ENCODE measurements around the gene USP21. TPM values are rescaled to one million over a fixed set of nuclear protein-coding genes. Genes with fewer than 3 reads are reported as not detected.

Gene USP21
- total RNA-seq, 4 donors from 2014 or later, result 18.7 to 37.0 (median 28.8) TPM

DNA sequence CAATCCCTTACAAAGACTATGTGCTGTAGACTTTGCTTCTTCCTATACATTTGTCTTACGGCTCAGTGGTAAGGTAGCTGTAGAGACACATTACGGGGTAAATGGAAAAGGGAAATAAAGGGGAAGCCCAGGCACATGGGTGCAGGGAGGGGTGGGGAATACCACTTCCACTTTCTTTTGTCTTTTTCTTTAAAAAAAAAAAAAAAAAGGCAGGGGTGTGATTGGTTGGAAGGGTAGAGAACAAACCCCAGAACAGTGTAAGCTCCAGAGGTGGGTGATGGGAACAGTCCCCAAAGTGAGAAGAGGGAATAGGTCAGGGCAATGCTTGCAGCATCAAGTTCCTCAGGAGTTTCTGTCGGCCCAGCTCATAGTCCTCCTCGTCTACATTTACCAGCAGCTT, 37.5 kb upstream of the USP21 start:
- TF ChIP-seq POLR2AphosphoS5 (IDR thresholded peaks at IDR 0.05), result no peak
- no peak for TF ChIP-seq EP300 (IDR thresholded peaks at IDR 0.05)
- TF ChIP-seq POLR2A (IDR thresholded peaks at IDR 0.05), result no peak
- TF ChIP-seq, protein P1, sequence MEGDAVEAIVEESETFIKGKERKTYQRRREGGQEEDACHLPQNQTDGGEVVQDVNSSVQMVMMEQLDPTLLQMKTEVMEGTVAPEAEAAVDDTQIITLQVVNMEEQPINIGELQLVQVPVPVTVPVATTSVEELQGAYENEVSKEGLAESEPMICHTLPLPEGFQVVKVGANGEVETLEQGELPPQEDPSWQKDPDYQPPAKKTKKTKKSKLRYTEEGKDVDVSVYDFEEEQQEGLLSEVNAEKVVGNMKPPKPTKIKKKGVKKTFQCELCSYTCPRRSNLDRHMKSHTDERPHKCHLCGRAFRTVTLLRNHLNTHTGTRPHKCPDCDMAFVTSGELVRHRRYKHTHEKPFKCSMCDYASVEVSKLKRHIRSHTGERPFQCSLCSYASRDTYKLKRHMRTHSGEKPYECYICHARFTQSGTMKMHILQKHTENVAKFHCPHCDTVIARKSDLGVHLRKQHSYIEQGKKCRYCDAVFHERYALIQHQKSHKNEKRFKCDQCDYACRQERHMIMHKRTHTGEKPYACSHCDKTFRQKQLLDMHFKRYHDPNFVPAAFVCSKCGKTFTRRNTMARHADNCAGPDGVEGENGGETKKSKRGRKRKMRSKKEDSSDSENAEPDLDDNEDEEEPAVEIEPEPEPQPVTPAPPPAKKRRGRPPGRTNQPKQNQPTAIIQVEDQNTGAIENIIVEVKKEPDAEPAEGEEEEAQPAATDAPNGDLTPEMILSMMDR (IDR thresholded peaks at IDR 0.05), result no peak
- Histone ChIP-seq H3K27me3 (no peaks in the 10 kb centered on the region), H3K36me3 (peaks cover 64% of the 10 kb centered on the region), H3K27ac (no peak overlapping the region), H3K4me3 (no peak overlapping the region), H3K4me1 (peaks cover 40% of the 10 kb centered on the region), H3K9me3 (no peaks in the 10 kb centered on the region)
- 78% methylated on average over 4 of the region's 4 CpGs for WGBS
- no peak for DNase-seq (ENCODE audit: low spot score in 2 of 2)

DNA sequence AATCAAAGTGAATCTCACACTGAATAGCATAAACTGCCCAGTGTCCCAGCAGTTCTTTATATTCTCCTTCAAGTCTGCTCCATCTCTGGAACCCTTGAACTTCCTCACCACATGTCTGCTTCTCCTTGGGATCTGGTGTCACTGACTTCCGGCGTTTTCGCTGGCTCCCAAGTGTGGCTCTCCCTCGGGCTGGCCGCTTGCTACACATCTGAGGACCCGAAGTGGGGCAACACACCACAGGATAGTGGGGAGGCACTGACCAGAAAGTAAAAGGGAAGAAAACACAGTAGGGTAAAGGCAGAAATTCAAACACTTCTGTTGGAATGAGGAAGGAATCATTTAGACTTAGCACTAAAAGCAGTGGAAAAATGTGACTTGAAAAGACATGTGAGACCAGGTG, 36.3 kb upstream of the USP21 start:
- no peaks in the 10 kb centered on the region for H3K9me3 ChIP-seq
- no peak for DNase-seq (ENCODE audit: low spot score in 2 of 2)
- no peak overlapping the region for H3K4me3 ChIP-seq
- 85% methylated on average over 6 of the region's 6 CpGs for WGBS
- peaks cover 41% of the 10 kb centered on the region for H3K4me1 ChIP-seq
- TF ChIP-seq POLR2A (IDR thresholded peaks at IDR 0.05) (no peak), POLR2AphosphoS5 (IDR thresholded peaks at IDR 0.05) (no peak), EP300 (IDR thresholded peaks at IDR 0.05) (no peak)
- TF ChIP-seq, protein P1 (IDR thresholded peaks at IDR 0.05), result no peak
- H3K36me3 ChIP-seq, result peaks cover 72% of the 10 kb centered on the region
- H3K27ac ChIP-seq, result no peak overlapping the region
- H3K27me3 ChIP-seq, result no peaks in the 10 kb centered on the region

DNA sequence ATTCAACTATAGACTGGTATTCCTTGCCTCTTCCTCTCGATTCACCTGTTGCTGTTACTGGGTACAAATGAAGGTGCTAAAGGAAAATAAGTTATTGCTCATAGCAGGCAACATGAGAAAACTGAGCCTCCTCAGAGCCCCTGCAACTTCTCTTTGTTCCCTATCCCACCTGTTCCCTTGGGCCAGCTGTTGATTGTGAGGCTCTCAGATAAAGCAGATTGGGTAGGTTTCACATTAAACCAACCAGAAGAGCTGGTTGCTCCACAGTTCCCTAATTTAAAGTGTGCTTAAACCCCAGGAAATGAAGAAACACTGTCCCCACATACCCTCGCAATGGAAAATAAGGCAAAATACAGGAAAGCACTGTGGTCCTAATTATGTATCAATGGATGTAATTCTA, 31.7 kb upstream of the USP21 start:
- H3K4me3 ChIP-seq, result no peak overlapping the region
- DNase-seq (ENCODE audit: low spot score in 2 of 2), result no peak
- no peak overlapping the region for H3K27ac ChIP-seq
- peaks cover 25% of the 10 kb centered on the region for H3K4me1 ChIP-seq
- no peaks in the 10 kb centered on the region for H3K27me3 ChIP-seq
- TF ChIP-seq POLR2A (IDR thresholded peaks at IDR 0.05) (no peak), EP300 (IDR thresholded peaks at IDR 0.05) (no peak), POLR2AphosphoS5 (IDR thresholded peaks at IDR 0.05) (no peak)
- TF ChIP-seq, protein P1 (IDR thresholded peaks at IDR 0.05), result no peak
- peaks cover 55% of the 10 kb centered on the region for H3K36me3 ChIP-seq
- no peaks in the 10 kb centered on the region for H3K9me3 ChIP-seq
- WGBS, result 87% methylated on average over 2 of the region's 2 CpGs

DNA sequence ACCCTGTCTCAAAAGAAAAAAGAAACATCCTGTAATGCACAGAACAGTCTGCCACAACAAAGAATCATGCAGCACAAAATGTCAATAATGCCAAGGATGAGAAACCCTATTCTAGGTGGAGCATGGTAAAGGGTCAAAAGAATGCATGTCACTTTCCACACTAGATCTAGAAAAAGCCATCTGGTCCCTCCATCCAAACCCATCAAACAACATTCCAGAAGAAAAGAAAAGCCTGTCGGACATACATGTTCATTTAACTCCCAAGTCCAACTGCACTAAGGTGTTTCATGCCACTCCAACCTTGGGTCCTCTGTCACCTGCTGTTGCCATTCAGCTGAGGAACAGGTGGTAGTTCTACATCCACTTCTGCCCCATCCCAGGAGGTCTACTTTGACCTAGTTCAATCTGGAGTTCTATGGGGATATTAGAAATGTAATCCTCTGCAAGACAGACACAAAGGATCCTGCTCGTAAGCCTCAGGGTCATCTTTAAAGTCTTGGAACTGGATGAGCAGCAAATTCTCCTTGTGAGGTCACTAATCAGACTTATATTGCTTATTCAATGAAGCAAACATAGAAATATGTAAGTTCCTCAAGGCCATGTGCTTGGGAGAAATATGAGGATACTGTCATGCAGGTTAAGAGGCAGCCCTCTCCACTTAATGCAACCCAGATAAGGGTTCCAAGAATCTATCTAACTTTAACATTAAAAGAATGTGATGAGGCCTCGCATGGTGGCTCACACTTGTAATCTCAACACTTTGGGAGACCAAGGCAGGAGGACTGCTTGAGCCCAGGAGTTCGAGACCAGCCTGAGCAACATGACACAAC, 30.5 kb upstream of the USP21 start:
- Histone ChIP-seq H3K4me1 (peaks cover 32% of the 10 kb centered on the region), H3K36me3 (peaks cover 43% of the 10 kb centered on the region), H3K27me3 (no peaks in the 10 kb centered on the region), H3K27ac (no peak overlapping the region), H3K9me3 (no peaks in the 10 kb centered on the region), H3K4me3 (no peak overlapping the region)
- DNase-seq (ENCODE audit: low spot score in 2 of 2), result no peak
- WGBS, result 86% methylated on average over 4 of the region's 4 CpGs
- TF ChIP-seq POLR2A (IDR thresholded peaks at IDR 0.05), result no peak
- no peak for TF ChIP-seq EP300 (IDR thresholded peaks at IDR 0.05)
- TF ChIP-seq, protein P1 (IDR thresholded peaks at IDR 0.05), result no peak
- no peak for TF ChIP-seq POLR2AphosphoS5 (IDR thresholded peaks at IDR 0.05)

DNA sequence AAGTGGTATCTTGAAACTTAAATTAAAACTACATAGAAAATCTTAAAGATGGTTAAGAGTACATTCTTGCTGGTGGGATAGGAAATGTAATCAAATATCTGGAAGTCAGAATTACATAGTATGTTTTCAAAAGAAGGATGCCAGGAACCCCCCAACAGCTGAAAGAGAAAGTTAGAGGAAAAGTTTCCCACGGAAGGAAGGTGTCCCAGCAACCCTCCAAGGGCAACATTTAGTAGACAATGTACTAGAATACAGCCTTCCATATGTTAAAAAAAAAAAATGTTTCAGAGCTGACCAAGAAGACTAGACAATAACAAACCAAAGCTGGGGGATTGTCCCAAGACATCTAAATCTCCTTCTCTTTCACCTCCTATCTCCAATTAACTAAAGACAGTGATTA, 29.0 kb upstream of the USP21 start:
- DNase-seq (ENCODE audit: low spot score in 2 of 2), result no peak
- 54% methylated on average over 1 of the region's 1 CpG for WGBS

More for the DNA sequence above, 29.0 kb upstream of the USP21 start:
- Histone ChIP-seq H3K36me3 (peaks cover 29% of the 10 kb centered on the region), H3K4me1 (peaks cover 37% of the 10 kb centered on the region), H3K27me3 (no peaks in the 10 kb centered on the region), H3K9me3 (no peaks in the 10 kb centered on the region), H3K27ac (no peak overlapping the region), H3K4me3 (no peak overlapping the region)
- TF ChIP-seq, protein P1 (IDR thresholded peaks at IDR 0.05), result no peak
- TF ChIP-seq POLR2AphosphoS5 (IDR thresholded peaks at IDR 0.05), result no peak
- TF ChIP-seq POLR2A (IDR thresholded peaks at IDR 0.05), result no peak
- no peak for TF ChIP-seq EP300 (IDR thresholded peaks at IDR 0.05)
